PC-3 (cell line): ENCODE measurements around the gene FBLN1. TPM values are rescaled to one million over a fixed set of nuclear protein-coding genes. Genes with fewer than 3 reads are reported as not detected.
A peak's percentile ranks its signal among the peaks of the same experiment; 100 is the strongest.

Experiments
- ATAC-seq: fragments of 200-7000 bp; cut with Tn5 transposase; 2 replicates; pipeline ENCODE4 v1.9.1; 2020; ENCODE audit warnings: mild to moderate bottlenecking, moderate library complexity
- BruUV-seq: library from RNA; stranded (reverse); fragments of 400-500 nt; replicated peaks from 2 replicates; lab custom pipeline; 2021; lab: Mats Ljungman, UMichigan
- CTCF ChIA-PET: fragments of 300-600 bp; sonication (Branson Sonifier 250); formaldehyde crosslinking; loops from one replicate; lab custom pipeline; 2022; ENCODE audit warnings: antibody characterized with exemption; lab: Charles Lee
- POLR2A ChIA-PET: fragments of 300-600 bp; sonication (Branson Sonifier 250); formaldehyde crosslinking; loops from one replicate; lab custom pipeline; 2022; ENCODE audit warnings: antibody characterized with exemption; ENCODE audit not compliant: unreplicated experiment; lab: Charles Lee
- DNase-seq: peaks from one replicate; pipeline ENCODE4 v3.0.0-alpha.2; 2015
- H2AFZ ChIP-seq: fragments of 300-600 bp; sonication (generic); 2 replicates; pipeline ENCODE4 v1.6.0; 2016; ENCODE audit warnings: antibody characterized with exemption, low read length
- H3F3A ChIP-seq: fragments of 300-600 bp; sonication (generic); one replicate; pipeline ENCODE4 v1.6.0; 2017; ENCODE audit warnings: antibody characterized with exemption, low read length, control low read depth, mild to moderate bottlenecking; ENCODE audit not compliant: unreplicated experiment
- H3K27ac ChIP-seq: fragments of 300-600 bp; sonication (generic); 2 replicates; pipeline ENCODE4 v1.5.1; 2016; ENCODE audit warnings: mild to moderate bottlenecking, low read length
- H3K27me3 ChIP-seq: fragments of 300-600 bp; sonication (generic); 2 replicates; pipeline ENCODE4 v1.6.1; 2016; ENCODE audit warnings: low read length, mixed read lengths
- H3K36me3 ChIP-seq: fragments of 300-600 bp; sonication (generic); 2 replicates; pipeline ENCODE4 v1.6.1; 2016; ENCODE audit warnings: low read depth, mixed run types, low read length, mixed read lengths
- H3K4me1 ChIP-seq: fragments of 300-600 bp; sonication (generic); 2 replicates; pipeline ENCODE4 v1.5.1; 2016; ENCODE audit warnings: low read length; ENCODE audit not compliant: insufficient read depth
- H3K4me2 ChIP-seq: fragments of 300-600 bp; sonication (generic); 2 replicates; pipeline ENCODE4 v1.6.0; 2016; ENCODE audit warnings: low read length
- H3K4me3 ChIP-seq: fragments of 300-600 bp; sonication (generic); 2 replicates; pipeline ENCODE4 v1.5.1; 2016; ENCODE audit warnings: mild to moderate bottlenecking, low read length, mixed read lengths
- H3K79me2 ChIP-seq: fragments of 300-600 bp; sonication (generic); 2 replicates; pipeline ENCODE4 v1.6.1; 2017; ENCODE audit warnings: low read length, mixed read lengths
- H3K9ac ChIP-seq: fragments of 300-600 bp; sonication (generic); 2 replicates; pipeline ENCODE4 v1.6.0; 2016; ENCODE audit warnings: mild to moderate bottlenecking, low read length
- H3K9me2 ChIP-seq: fragments of 300-600 bp; sonication (generic); replicated peaks from 2 replicates; pipeline ENCODE4 v1.6.1; 2016; ENCODE audit warnings: mixed run types, low read length, mixed read lengths
- H3K9me3 ChIP-seq: fragments of 300-600 bp; sonication (generic); 2 replicates; pipeline ENCODE4 v1.6.1; 2016; ENCODE audit warnings: low read length, mixed read lengths
- H4K20me1 ChIP-seq: fragments of 300-600 bp; sonication (generic); 2 replicates; pipeline ENCODE4 v1.6.1; 2016; ENCODE audit warnings: low read length, mixed read lengths
- EZH2 ChIP-seq: fragments of 300-600 bp; sonication (generic); IDR thresholded peaks from one replicate; pipeline ENCODE4 v1.6.1; 2017; ENCODE audit warnings: antibody characterized with exemption, mild to moderate bottlenecking, low read length; ENCODE audit not compliant: unreplicated experiment
- EZH2phosphoT487 ChIP-seq: fragments of 300-600 bp; sonication (generic); IDR thresholded peaks from 2 replicates; pipeline ENCODE4 v1.6.1; 2018; ENCODE audit warnings: mild to moderate bottlenecking, antibody characterized with exemption, low read length, borderline replicate concordance
- intact Hi-C: fragments of 100-400 bp; cut with micrococcal nuclease; formaldehyde crosslinking; loops from 2 replicates; pipeline ENCODE4 v1.9.0; 2023
- total RNA-seq: library from RNA; depleted of rRNA; stranded (reverse); fragments of >200 nt; gene quantifications from 2 replicates; pipeline ENCODE4 v1.2.3, GENCODE V29; 2014
- TF ChIP-seq, protein P1 (sequence below): fragments of 300-600 bp; sonication (generic); conservative IDR thresholded peaks from 2 replicates; pipeline ENCODE4 v1.5.1; 2017; ENCODE audit warnings: antibody characterized with exemption, low read depth, mild to moderate bottlenecking, low read length

FBLN1 gene
- total RNA-seq, 1 experiment from 2014 or later = 13.4 TPM

DNA sequence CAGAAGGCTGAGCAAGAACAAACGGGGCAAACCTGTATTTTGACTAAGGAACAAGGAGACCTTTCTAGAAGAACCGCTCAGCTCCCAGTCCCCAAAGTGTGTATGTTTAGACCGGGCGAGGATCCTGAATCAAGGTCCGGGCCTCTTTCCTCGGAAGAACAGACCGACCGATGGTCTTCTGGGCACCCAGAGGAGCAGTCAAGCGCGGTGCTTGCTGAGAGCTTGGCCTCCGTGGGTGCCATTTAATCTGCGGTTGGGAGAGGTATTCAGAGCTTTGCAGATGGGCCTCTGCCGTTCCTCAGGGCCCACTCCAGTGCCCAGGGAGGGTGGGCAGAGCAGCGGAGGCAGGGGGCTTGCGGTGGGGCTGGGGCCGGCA lies 142.5 kb downstream of the FBLN1 start:
- DNase-seq = no peak
- Histone ChIP-seq H3F3A (no peaks in the 10 kb centered on the region), H3K9me2 (no peaks in the 10 kb centered on the region), H3K36me3 (no peaks in the 10 kb centered on the region), H3K4me3 (peak overlapping the region; percentile 55), H3K27ac (peak overlapping the region; percentile 44), H3K27me3 (no peaks in the 10 kb centered on the region), H3K4me1 (peaks cover 10% of the 10 kb centered on the region), H4K20me1 (no peaks in the 10 kb centered on the region), H3K9me3 (no peaks in the 10 kb centered on the region), H3K9ac (peak overlapping the region; percentile 76), H2AFZ (peak overlapping the region; percentile 72), H3K79me2 (no peaks in the 10 kb centered on the region), H3K4me2 (peak overlapping the region; percentile 80)
- intact Hi-C loops = loop anchor here (1.0 to 5.0 kb wide), 2 partner anchors 62 to 186 kb away; no protein-coding TSS in a partner anchor
- TF ChIP-seq EZH2 (no peak), EZH2phosphoT487 (no peak)
- TF ChIP-seq, protein P1, sequence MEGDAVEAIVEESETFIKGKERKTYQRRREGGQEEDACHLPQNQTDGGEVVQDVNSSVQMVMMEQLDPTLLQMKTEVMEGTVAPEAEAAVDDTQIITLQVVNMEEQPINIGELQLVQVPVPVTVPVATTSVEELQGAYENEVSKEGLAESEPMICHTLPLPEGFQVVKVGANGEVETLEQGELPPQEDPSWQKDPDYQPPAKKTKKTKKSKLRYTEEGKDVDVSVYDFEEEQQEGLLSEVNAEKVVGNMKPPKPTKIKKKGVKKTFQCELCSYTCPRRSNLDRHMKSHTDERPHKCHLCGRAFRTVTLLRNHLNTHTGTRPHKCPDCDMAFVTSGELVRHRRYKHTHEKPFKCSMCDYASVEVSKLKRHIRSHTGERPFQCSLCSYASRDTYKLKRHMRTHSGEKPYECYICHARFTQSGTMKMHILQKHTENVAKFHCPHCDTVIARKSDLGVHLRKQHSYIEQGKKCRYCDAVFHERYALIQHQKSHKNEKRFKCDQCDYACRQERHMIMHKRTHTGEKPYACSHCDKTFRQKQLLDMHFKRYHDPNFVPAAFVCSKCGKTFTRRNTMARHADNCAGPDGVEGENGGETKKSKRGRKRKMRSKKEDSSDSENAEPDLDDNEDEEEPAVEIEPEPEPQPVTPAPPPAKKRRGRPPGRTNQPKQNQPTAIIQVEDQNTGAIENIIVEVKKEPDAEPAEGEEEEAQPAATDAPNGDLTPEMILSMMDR = no peak
- ChIA-PET POLR2A (no interaction called here), CTCF (no interaction called here)
- peak; percentile 44 for ATAC-seq
- no TSS peak for BruUV-seq

DNA sequence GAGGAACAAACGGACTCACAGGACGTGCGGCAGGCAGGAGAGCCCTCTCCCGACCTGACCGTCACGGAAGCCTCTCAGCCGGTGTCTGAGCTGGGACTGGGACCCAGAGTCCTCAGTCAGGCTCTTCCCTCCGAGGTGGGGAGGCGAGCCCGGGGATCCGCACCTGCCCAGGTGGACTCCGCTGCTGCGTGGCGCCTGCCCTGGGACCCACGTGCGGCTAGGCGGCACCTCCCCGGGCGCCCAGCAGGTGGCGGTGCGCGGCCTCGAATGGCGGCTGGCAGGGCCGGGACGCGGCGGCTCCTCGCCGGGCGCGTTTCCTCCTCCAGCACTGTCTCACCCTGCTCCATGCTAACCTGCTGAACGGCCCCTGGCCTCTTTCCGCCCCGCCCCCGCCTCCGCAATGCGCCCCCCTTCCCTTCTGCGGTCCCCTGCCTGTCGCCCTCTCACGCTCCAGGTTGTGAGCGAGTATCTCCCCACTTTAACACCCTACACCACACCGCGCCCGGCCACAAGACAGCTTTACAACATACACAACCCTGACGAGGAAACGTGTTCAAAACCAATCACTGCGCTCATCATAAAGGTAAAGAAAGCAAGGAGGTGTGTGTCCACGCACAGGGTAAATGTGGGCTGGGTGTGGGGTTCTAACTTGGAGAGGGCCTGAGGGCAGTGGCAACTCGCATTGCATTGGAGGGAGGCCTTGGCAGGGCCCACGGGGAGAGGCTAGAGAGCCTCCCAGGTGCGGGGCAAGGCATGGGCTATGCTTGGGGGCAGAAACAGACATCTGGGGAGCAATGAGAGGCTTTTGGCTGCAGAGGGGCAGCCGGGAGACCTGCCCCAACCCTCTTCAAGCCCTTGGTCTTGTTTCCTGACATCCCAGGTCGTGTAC lies 143.1 kb downstream of the FBLN1 start:
- H3F3A ChIP-seq = no peaks in the 10 kb centered on the region
- H3K4me1 ChIP-seq = peaks cover 10% of the 10 kb centered on the region
- H3K27ac ChIP-seq = peak overlapping the region; percentile 44
- H3K9ac ChIP-seq = peak overlapping the region; percentile 76
- H3K9me3 ChIP-seq = no peaks in the 10 kb centered on the region
- intact Hi-C loops = loop anchor here (1.0 to 5.0 kb wide), 2 partner anchors 62 to 186 kb away; no protein-coding TSS in a partner anchor
- no peak for TF ChIP-seq EZH2phosphoT487
- TF ChIP-seq, protein P1 = peak; percentile 76
- no peak for TF ChIP-seq EZH2
- peak overlapping the region; percentile 72 for H2AFZ ChIP-seq
- DNase-seq (peak; percentile 73), ATAC-seq (peak; percentile 97)
- CTCF ChIA-PET = no interaction called here
- H3K4me2 ChIP-seq = peak overlapping the region; percentile 80
- POLR2A ChIA-PET = no interaction called here
- H3K36me3 ChIP-seq = no peaks in the 10 kb centered on the region
- H3K9me2 ChIP-seq = no peaks in the 10 kb centered on the region
- no peaks in the 10 kb centered on the region for H3K27me3 ChIP-seq
- no peaks in the 10 kb centered on the region for H4K20me1 ChIP-seq
- peak overlapping the region; percentile 55 for H3K4me3 ChIP-seq
- no peaks in the 10 kb centered on the region for H3K79me2 ChIP-seq
- no TSS peak for BruUV-seq
